ENCODE data around the gene CERT1. TPM values are rescaled to one million over a fixed set of nuclear protein-coding genes. Genes with fewer than 3 reads are reported as not detected.

CERT1 gene
- total and polyA plus RNA-seq, 4 donors, result 16.1 to 86.2 (median 46.1) TPM

GRCh38 chr5:75331095-75332090 lies 180.0 kb downstream of the CERT1 start:
- H3K9me3 ChIP-seq (ENCODE audit: control insufficient read depth in 4 of 4, insufficient read depth in 3 of 4, low read length in 3 of 4), result no peaks in the 10 kb centered on the region
- no peak for TF ChIP-seq CTCF (IDR thresholded peaks at IDR 0.05; ENCODE audit: control extremely low read depth, extremely low read depth)
- no peak for ATAC-seq (ENCODE audit: insufficient read depth, low FRiP score)
- 74 to 78% methylated on average over 4 of the region's 4 CpGs for WGBS, 2 donors
- no peak overlapping the region for H3K9ac ChIP-seq (ENCODE audit: insufficient read depth in 1 of 2, low read length in 2 of 2)
- no peak overlapping the region for H3K4me3 ChIP-seq
- H3K4me1 ChIP-seq (ENCODE audit: control insufficient read depth in 5 of 5, insufficient read depth in 5 of 5, low read length in 5 of 5), result peaks cover 0 to 5% (median 0%) of the 10 kb centered on the region in 5 donors
- no peaks in the 10 kb centered on the region for H3K27me3 ChIP-seq (ENCODE audit: control insufficient read depth in 3 of 3, insufficient read depth in 3 of 3, low read length in 2 of 3)
- DNase-seq, result no peak
- no peaks in the 10 kb centered on the region for H3K36me3 ChIP-seq (ENCODE audit: control insufficient read depth in 4 of 4, insufficient read depth in 4 of 4, low read length in 4 of 4)
- H3K27ac ChIP-seq (ENCODE audit: low read depth in 1 of 2, low read length in 1 of 2), result no peak overlapping the region

- ATAC-seq (ENCODE audit: insufficient read depth, low FRiP score) (no peak), DNase-seq (no peak)
- no peak overlapping the region for H3K27ac ChIP-seq (ENCODE audit: low read depth in 1 of 2, low read length in 1 of 2)
- H3K36me3 ChIP-seq (ENCODE audit: control insufficient read depth in 4 of 4, insufficient read depth in 4 of 4, low read length in 4 of 4), result no peaks in the 10 kb centered on the region
- no peaks in the 10 kb centered on the region for H3K9me3 ChIP-seq (ENCODE audit: control insufficient read depth in 4 of 4, insufficient read depth in 3 of 4, low read length in 3 of 4)
- 95 to 97% methylated on average over 7 of the region's 7 CpGs for WGBS, 2 donors
- no peak overlapping the region for H3K4me3 ChIP-seq
- H3K4me1 ChIP-seq (ENCODE audit: control insufficient read depth in 5 of 5, insufficient read depth in 5 of 5, low read length in 5 of 5), result no peaks in the 10 kb centered on the region
- no peaks in the 10 kb centered on the region for H3K27me3 ChIP-seq (ENCODE audit: control insufficient read depth in 3 of 3, insufficient read depth in 3 of 3, low read length in 2 of 3)
- TF ChIP-seq CTCF (IDR thresholded peaks at IDR 0.05; ENCODE audit: control extremely low read depth, extremely low read depth), result no peak
- H3K9ac ChIP-seq (ENCODE audit: insufficient read depth in 1 of 2, low read length in 2 of 2), result no peak overlapping the region
Observed at GRCh38 chr5:75330404-75330803, 181.0 kb downstream of the CERT1 start.

Small RNA genes within 50 kb of the gene (small RNA-seq; reads per million reads assigned to genes)
- gene RNU7-175P (ENCODE audit: low replicate concordance), result not detected

Other genes with a start within 250 kb of the CERT1 start
- gene HMGCR, start 174.4 kb downstream of the CERT1 start, total RNA-seq, result 100 to 1,000 TPM; 127 to 177 TPM
- gene HMGCR, start 174.4 kb downstream of the CERT1 start, polyA plus RNA-seq, result 10 to 100 TPM; 15.5 to 56.2 TPM
- gene POLK, start 262 bp upstream of the CERT1 start, total RNA-seq, result 10 to 100 TPM; 26.9 to 68.6 TPM
- gene POLK, start 262 bp upstream of the CERT1 start, polyA plus RNA-seq, result 10 to 100 TPM in 1 of 2 donors, 1 to 10 TPM in 1; 6.6 to 10.1 TPM
- 1 to 10 TPM; 8.0 to 9.4 TPM for gene ANKDD1B, start 99.8 kb upstream of the CERT1 start, total RNA-seq
- 1 to 10 TPM; 1.3 to 3.8 TPM for gene ANKDD1B, start 99.8 kb upstream of the CERT1 start, polyA plus RNA-seq
- 10 to 100 TPM; 10.7 to 18.0 TPM for gene POC5, start 205.8 kb upstream of the CERT1 start, total RNA-seq
- gene POC5, start 205.8 kb upstream of the CERT1 start, polyA plus RNA-seq, result 10 to 100 TPM in 1 of 2 donors, 1 to 10 TPM in 1; 7.7 to 11.4 TPM